GM12878 (cell line): ENCODE results near the gene TADA1. TPM values are rescaled to one million over a fixed set of nuclear protein-coding genes. Genes with fewer than 3 reads are reported as not detected.

ENCODE experiments used
- ATAC-seq: fragments of 200-7000 bp; cut with Tn5 transposase; 3 replicates; pipeline ENCODE4 v1.9.1; 2020; ENCODE audit warnings: mild to moderate bottlenecking, moderate library complexity
- BruUV-seq: library from RNA; stranded (reverse); fragments of 400-500 nt; replicated peaks from 2 replicates; lab custom pipeline; 2021; lab: Mats Ljungman, UMichigan
- CTCF ChIA-PET: fragments of 300-600 bp; sonication (Branson Sonifier 250); formaldehyde crosslinking; extraction: SDS; loops from one replicate; lab custom pipeline; 2021; ENCODE audit warnings: inconsistent platforms; lab: Yijun Ruan, JAX
- POLR2A ChIA-PET: fragments of 350-600 bp; formaldehyde crosslinking; extraction: SDS; loops from one replicate; lab custom pipeline; 2021; ENCODE audit warnings: inconsistent platforms; lab: Charles Lee
- RAD21 ChIA-PET: fragments of 300-600 bp; sonication (Branson Sonifier 250); formaldehyde crosslinking; loops from one replicate; lab custom pipeline; 2023; ENCODE audit warnings: antibody characterized with exemption; ENCODE audit not compliant: unreplicated experiment; lab: Charles Lee
- SMC1A ChIA-PET: fragments of 300-600 bp; sonication (Branson Sonifier 250); formaldehyde crosslinking; loops from one replicate; lab custom pipeline; 2023; ENCODE audit not compliant: unreplicated experiment, uncharacterized antibody; lab: Charles Lee
- DNase-seq: peaks from one replicate; pipeline ENCODE4 v3.0.0-alpha.2; 2011; ENCODE audit warnings: low read depth, low spot score
- FAIRE-seq: peaks from 3 replicates; lab custom pipeline; 2011; peaks lifted over from hg19 to GRCh38; lab: Jason Lieb, UNC
- H2AFZ ChIP-seq: 2 replicates; pipeline ENCODE4 v1.6.0; 2011; ENCODE audit warnings: low read depth, low read length, control low read depth; ENCODE audit not compliant: control insufficient read depth
- H3K27ac ChIP-seq: 2 replicates; pipeline ENCODE4 v1.5.1; 2011; ENCODE audit warnings: control low read depth; ENCODE audit not compliant: control insufficient read depth, insufficient read depth
- H3K27me3 ChIP-seq, 2 experiments: replicated peaks in 1 of 2; 2 replicates each; pipeline versions ENCODE4 v1.6.0 to v1.6.1; 2011; ENCODE audit warnings: low read length in 1 of 2; ENCODE audit not compliant: control insufficient read depth in 2 of 2, insufficient read depth in 2 of 2
- H3K36me3 ChIP-seq, 2 experiments: 2 replicates each; pipeline ENCODE4 v1.5.1; 2011; ENCODE audit warnings: low read length in 1 of 2; ENCODE audit not compliant: control insufficient read depth in 2 of 2, insufficient read depth in 2 of 2
- H3K4me1 ChIP-seq: 2 replicates; pipeline ENCODE4 v1.6.1; 2011; ENCODE audit warnings: mild to moderate bottlenecking, low read length, moderate library complexity, mixed read lengths; ENCODE audit not compliant: control insufficient read depth, insufficient read depth
- H3K4me2 ChIP-seq: 2 replicates; pipeline ENCODE4 v1.6.0; 2011; ENCODE audit warnings: control low read depth; ENCODE audit not compliant: control insufficient read depth, insufficient read depth
- H3K4me3 ChIP-seq: fragments of 200-600 bp; sonication (generic); 2 replicates; pipeline ENCODE4 v1.5.1; 2016
- H3K79me2 ChIP-seq: 2 replicates; pipeline ENCODE4 v1.6.0; 2011; ENCODE audit warnings: low read length; ENCODE audit not compliant: control insufficient read depth, insufficient read depth
- H3K9ac ChIP-seq: 2 replicates; pipeline ENCODE4 v1.8.0; 2011; ENCODE audit warnings: low read length, control low read depth, mixed read lengths; ENCODE audit not compliant: control insufficient read depth, insufficient read depth
- H3K9me3 ChIP-seq: replicated peaks from 3 replicates; pipeline ENCODE4 v1.5.1; 2011; ENCODE audit warnings: mild to moderate bottlenecking, low read length; ENCODE audit not compliant: control insufficient read depth, insufficient read depth
- H4K20me1 ChIP-seq: 2 replicates; pipeline ENCODE4 v1.6.0; 2011; ENCODE audit not compliant: control insufficient read depth, insufficient read depth
- HCFC1 ChIP-seq: fragments of 150-350 bp; IDR thresholded peaks from 2 replicates; pipeline ENCODE4 v1.6.1; 2014; ENCODE audit warnings: low read length
- MYB ChIP-seq: fragments of 150-350 bp; IDR thresholded peaks from 2 replicates; pipeline ENCODE4 v1.6.1; 2014; ENCODE audit warnings: mild to moderate bottlenecking, low read depth, low read length, borderline replicate concordance
- SREBF1 ChIP-seq: IDR thresholded peaks from 2 replicates; pipeline ENCODE4 v1.6.1; 2012; ENCODE audit warnings: mild to moderate bottlenecking, low read length
- WGBS: methylation state at CpG from one replicate; pipeline ENCODE4 v1.1.6; 2016; ENCODE audit warnings: low lambda C conversion rate; ENCODE audit not compliant: insufficient replicate concordance, insufficient coverage; ENCODE audit errors: missing lambda C conversion rate; 5-methylcytosine and 5-hydroxymethylcytosine counted together
- in situ Hi-C: fragments of 300-500 bp; cut with MboI; formaldehyde crosslinking; loops from 9 replicates; pipeline ENCODE4 v1.14.3; 2018; ENCODE audit warnings: mixed read lengths
- intact Hi-C: fragments of 100-400 bp; cut with micrococcal nuclease; formaldehyde crosslinking; loops from one replicate; pipeline ENCODE4 v1.14.2; 2022; ENCODE audit not compliant: unreplicated experiment
- polyA plus RNA-seq, 11 experiments: library from polyadenylated mRNA; depleted of rRNA in 4 of 11; unstranded in 6 of 11; stranded (reverse) in 5 of 11; fragments of >200 nt; fragmentation: Nextera tagmentation in 4 of 11; fragmentation: Illumina TruSeq in 1 of 11; extraction: Ambion mirVana in 4 of 11; extraction: Trizol in 1 of 11; gene quantifications; 1 replicate in 1 of 11; 2 replicates in 10 of 11; pipeline versions ENCODE4 v1.2.1 to v1.2.3, GENCODE V29; 2011 to 2016; ENCODE audit warnings: inconsistent platforms in 2 of 11, missing spikeins in 2 of 11, low read depth in 1 of 11
- total RNA-seq, 4 experiments: library from RNA; depleted of rRNA in 3 of 4; stranded (reverse); fragments of >200 nt in 3 of 4; fragmentation: Illumina TruSeq in 1 of 4; extraction: Trizol in 1 of 4; gene quantifications; 2 replicates each; pipeline versions ENCODE4 v1.2.1 to v1.2.3, GENCODE V29; 2013 to 2021
- TF ChIP-seq, protein P1 (sequence below): fragments of 450-650 bp; IDR thresholded peaks from 2 replicates; pipeline ENCODE4 v1.6.1; 2016; ENCODE audit warnings: mild to moderate bottlenecking, moderate library complexity, borderline replicate concordance
- TF ChIP-seq, protein P2 (sequence below): fragments of 450-650 bp; IDR thresholded peaks from 2 replicates; pipeline ENCODE4 v1.6.1; 2016; ENCODE audit warnings: mild to moderate bottlenecking

TADA1 gene
- total and polyA plus RNA-seq, 10 of the 15 experiments (the other 5 are each of a cell fraction or from before 2014, with no cell fraction given), result 15.2 to 38.6 (median 26.5) TPM

DNA sequence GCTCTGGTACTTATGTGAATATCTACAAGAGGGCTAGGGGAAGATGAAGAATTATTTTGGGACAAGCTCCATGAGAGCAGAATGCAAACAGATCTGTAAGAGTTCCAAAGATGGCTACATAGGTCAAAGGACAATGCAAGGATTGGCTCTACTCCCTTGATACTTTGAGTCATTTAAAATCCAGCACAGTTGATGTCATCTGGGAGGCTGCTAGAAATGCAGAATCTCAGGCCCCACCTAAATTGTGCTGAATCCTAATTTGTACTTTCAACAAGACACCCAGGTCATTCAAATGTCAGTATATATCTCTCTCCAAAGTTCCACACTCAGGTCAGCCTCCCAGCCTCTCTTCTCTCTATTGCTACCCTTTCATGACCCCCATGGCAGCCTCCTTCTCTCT, 23.7 kb upstream of the TADA1 start (continued):
- TF ChIP-seq, protein P1, sequence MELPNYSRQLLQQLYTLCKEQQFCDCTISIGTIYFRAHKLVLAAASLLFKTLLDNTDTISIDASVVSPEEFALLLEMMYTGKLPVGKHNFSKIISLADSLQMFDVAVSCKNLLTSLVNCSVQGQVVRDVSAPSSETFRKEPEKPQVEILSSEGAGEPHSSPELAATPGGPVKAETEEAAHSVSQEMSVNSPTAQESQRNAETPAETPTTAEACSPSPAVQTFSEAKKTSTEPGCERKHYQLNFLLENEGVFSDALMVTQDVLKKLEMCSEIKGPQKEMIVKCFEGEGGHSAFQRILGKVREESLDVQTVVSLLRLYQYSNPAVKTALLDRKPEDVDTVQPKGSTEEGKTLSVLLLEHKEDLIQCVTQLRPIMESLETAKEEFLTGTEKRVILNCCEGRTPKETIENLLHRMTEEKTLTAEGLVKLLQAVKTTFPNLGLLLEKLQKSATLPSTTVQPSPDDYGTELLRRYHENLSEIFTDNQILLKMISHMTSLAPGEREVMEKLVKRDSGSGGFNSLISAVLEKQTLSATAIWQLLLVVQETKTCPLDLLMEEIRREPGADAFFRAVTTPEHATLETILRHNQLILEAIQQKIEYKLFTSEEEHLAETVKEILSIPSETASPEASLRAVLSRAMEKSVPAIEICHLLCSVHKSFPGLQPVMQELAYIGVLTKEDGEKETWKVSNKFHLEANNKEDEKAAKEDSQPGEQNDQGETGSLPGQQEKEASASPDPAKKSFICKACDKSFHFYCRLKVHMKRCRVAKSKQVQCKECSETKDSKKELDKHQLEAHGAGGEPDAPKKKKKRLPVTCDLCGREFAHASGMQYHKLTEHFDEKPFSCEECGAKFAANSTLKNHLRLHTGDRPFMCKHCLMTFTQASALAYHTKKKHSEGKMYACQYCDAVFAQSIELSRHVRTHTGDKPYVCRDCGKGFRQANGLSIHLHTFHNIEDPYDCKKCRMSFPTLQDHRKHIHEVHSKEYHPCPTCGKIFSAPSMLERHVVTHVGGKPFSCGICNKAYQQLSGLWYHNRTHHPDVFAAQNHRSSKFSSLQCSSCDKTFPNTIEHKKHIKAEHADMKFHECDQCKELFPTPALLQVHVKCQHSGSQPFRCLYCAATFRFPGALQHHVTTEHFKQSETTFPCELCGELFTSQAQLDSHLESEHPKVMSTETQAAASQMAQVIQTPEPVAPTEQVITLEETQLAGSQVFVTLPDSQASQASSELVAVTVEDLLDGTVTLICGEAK, result no peak
- TF ChIP-seq MYB (no peak), HCFC1 (no peak), SREBF1 (no peak)

DNA sequence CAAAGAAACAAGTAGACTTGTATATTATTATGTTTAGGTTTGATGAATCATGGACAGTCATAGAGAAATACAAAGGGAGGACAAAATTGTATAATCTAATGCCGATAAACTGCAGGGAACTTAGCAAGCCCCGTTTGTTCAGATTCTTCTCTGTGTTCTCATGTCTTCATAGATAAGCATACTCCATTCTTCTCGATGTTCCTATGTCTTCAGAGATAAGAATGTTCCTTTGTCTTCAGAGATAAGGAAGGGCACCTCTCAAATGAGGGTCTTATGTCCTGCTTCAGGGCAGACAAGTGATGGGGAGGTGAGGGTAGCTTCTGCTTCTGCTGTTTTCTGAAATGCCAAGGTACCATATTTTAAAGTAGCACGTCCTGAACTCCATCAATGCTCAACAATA, 19.7 kb upstream of the TADA1 start:
- no peak for ATAC-seq
- H3K36me3 ChIP-seq, result no peaks in the 10 kb centered on the region
- H3K27me3 ChIP-seq, result no peaks in the 10 kb centered on the region; a peak in 2 of 4 replicates
- intact Hi-C loops (no loop called here), in situ Hi-C loops (no loop called here)
- H3K27ac ChIP-seq, result no peak overlapping the region
- RAD21 ChIA-PET, result no interaction called here
- H3K4me2 ChIP-seq, result no peak overlapping the region
- DNase-seq, result no peak
- no peaks in the 10 kb centered on the region for H3K4me1 ChIP-seq
- H3K9me3 ChIP-seq, result peaks cover 2% of the 10 kb centered on the region; the same call in 1 of the 3 replicates
- POLR2A ChIA-PET, result no interaction called here
- H2AFZ ChIP-seq, result no peak overlapping the region
- SMC1A ChIA-PET, result no interaction called here
- H4K20me1 ChIP-seq, result no peaks in the 10 kb centered on the region
- no peak overlapping the region for H3K9ac ChIP-seq
- no peaks in the 10 kb centered on the region for H3K79me2 ChIP-seq
- CTCF ChIA-PET, result interaction anchor here (2.7 kb wide), 1 partner anchor 14 kb away, joined by 12 read pairs; no protein-coding TSS in a partner anchor
- BruUV-seq, result no TSS peak
- WGBS, result 5% methylated on average over 4 of the region's 4 CpGs
- TF ChIP-seq, protein P2, sequence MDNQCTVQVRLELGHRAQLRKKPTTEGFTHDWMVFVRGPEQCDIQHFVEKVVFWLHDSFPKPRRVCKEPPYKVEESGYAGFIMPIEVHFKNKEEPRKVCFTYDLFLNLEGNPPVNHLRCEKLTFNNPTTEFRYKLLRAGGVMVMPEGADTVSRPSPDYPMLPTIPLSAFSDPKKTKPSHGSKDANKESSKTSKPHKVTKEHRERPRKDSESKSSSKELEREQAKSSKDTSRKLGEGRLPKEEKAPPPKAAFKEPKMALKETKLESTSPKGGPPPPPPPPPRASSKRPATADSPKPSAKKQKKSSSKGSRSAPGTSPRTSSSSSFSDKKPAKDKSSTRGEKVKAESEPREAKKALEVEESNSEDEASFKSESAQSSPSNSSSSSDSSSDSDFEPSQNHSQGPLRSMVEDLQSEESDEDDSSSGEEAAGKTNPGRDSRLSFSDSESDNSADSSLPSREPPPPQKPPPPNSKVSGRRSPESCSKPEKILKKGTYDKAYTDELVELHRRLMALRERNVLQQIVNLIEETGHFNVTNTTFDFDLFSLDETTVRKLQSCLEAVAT, result no peak
- no peak for FAIRE-seq
- no peak overlapping the region for H3K4me3 ChIP-seq
